AG08396 (cell line): Measurements from ENCODE around the gene TMEM88.

ENCODE experiments used
- DNase-seq: peaks from one replicate; pipeline ENCODE4 v3.0.0; 2012; ENCODE audit warnings: low spot score, mixed read lengths

Gene TMEM88

GRCh38 chr17:7833011-7833794, 21.7 kb upstream of the TMEM88 start:
- no peak for DNase-seq

- DNase-seq = peak; percentile 93
These were observed 20.9 kb upstream of the TMEM88 start, which contains the start of gene KDM6B for GRCh38 chr17:7833795-7834541. Gene KDM6B (plus strand): TSS chr17:7834217. CDS start chr17:7845555, 11,338 bp downstream.

DNA sequence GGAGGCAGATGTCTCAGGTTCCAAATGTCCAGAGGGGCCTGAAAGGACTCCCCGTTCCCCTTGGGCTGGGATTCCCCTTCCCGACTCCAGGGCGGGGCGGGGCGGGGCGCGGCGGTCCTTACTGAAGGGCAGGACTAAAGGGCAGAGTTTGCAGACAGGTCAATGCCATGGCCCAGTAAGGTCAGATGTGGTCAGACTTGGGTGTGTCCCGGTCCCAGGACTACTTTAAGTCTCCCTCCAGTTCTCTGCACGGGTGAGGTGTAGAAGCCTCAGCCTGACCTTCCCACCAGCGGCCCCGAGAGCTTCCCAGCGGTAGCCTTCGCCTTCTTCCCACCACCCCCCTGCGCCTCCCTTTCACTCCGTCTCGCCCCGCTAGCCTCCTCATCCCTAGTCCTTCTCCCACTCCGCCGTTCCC, 20.3 kb upstream of the TMEM88 start:
- DNase-seq = peak; percentile 53

DNA sequence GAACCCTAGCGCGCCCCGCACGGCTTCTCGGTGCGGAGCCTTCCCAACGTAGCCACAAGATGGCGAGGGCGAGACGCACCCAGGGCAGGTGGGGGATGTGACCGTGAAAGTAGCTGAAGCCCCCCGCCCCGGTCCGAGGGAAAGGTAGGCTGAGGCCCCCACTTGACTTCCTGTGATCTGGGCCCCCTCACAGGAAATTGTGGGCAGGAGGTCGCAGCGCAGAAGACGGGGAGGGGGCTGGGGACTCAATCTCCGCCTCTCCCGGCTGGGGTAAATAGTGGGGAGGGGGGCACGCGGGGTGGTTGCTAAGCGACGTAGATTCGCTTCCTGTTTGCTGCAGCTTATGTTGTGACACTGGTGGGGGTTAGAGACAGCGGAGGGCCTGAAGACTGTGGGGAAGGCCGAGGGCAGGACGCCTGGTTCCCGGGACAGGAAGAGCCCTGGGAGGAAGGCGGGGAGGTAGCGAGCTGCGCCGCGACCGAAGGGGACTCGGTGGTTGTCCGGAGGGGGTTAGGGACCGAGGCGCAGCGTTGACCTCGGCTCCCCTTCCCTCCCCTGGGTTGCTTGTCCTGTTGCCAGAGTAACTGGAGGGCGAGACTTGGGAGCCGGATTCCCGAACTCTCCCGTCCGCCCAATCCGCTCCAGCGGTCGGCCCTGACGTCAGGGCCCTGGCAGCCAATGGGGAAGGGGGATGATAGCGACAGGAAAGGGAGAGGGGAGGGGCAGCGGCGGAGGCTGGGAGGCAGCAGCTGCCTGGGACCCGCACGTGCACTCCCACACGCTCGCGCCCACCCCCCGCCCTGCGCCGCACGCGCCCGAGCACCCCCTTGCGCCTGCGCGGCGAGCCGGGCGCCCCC, 19.7 kb upstream of the TMEM88 start:
- peak; percentile 97 for DNase-seq

GRCh38 chr17:7835814-7836595, 18.9 kb upstream of the TMEM88 start:
- peak; percentile 55 for DNase-seq

DNA sequence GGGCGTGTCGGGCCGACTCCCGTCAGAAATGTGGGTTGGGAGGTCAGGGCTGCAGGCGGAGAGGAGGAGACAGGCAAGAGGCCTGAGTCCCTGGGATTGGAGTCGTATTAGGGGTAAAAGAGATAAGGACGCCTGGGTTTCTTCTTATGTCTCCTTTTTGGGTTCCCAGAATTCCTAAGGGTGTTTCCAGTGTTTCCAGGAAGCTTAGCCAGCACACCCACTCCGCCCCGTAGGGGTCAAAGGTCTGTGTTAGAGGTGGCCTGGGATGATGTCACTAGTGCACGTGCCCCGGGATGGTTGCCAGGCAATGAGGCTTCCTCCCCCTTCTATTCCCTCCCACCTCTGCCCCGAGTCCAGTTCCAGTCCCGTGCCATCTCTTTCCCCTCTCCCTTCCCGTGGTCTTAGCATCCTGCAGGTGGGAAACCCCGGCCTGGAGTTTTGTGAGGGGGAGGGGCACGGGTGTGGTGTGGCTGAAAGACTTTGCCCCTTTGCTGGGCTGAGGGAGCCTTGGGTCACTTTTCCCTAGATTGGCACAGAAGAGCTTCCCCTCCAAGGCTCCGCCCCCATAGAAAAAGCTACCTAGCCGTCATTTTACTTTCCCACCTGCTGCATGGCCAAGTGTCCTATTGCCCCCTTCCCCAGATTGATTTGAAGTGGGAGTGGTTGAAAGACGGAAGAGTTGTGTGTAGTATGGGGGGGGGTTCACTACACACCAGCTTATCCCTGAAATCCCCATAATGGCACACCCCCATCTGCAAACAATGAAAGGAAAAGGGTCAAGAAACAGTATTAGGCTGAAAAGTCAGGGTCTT, 18.1 kb upstream of the TMEM88 start:
- peak; percentile 86 for DNase-seq

- no peak for DNase-seq
These were observed 17.3 kb upstream of the TMEM88 start for GRCh38 chr17:7837408-7838088.

GRCh38 chr17:7838090-7839075, 16.5 kb upstream of the TMEM88 start:
- DNase-seq = peak; percentile 36

DNA sequence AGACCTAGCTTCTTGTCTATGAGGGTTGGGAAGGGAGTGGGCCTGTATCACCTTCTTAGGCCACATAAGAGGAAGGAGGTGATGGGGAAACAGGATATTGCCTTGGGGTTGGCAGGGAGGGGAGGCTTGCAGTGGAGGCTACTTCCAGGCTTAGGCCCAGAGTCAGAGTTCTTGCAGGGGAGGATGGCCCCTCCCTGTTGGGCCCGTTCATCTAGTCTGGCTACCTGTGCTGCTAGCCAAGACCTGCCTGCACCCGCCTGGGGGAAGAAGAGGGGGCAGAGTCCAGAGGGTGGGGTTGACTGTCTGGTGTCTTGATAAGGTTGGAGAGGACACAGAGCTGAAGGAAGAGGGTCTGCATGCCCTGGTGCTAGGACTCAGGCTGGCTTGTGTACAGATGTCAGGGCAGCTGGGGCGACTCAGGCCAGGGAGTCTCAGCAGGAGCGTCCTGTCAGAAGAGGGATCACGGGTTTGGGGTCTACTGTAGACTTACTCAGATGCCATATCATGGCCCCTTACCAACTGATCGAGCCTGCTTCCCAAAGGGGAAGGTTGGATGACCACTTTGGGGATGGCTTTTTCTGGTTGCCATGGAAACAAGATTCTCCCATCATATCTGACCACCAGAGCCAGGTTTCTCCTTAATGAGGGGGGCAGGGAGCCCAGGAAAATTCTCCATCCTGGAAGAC, 15.5 kb upstream of the TMEM88 start:
- DNase-seq = no peak

GRCh38 chr17:7839876-7840261, 15.0 kb upstream of the TMEM88 start:
- DNase-seq = no peak

GRCh38 chr17:7840441-7840840, 14.4 kb upstream of the TMEM88 start:
- DNase-seq = no peak

DNA sequence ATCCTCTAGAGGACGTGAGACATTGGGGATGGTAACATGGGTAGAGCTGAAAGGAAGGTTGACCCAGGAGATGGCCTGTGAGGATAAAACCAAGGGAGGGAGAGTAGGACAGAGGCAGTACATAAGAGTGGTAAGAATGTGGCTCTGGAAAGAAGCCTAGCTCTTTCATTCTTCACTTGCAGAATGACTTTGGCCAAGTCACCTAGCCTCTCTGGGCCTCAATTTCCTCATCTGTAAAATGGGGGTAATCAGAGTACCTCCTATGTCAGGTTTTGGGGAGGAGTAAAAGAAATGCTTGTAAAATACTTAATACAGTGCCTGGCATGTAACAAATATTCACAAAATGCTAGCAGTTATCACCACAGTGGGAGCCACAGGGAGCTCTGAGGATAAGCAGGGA, 14.0 kb upstream of the TMEM88 start:
- no peak for DNase-seq

DNA sequence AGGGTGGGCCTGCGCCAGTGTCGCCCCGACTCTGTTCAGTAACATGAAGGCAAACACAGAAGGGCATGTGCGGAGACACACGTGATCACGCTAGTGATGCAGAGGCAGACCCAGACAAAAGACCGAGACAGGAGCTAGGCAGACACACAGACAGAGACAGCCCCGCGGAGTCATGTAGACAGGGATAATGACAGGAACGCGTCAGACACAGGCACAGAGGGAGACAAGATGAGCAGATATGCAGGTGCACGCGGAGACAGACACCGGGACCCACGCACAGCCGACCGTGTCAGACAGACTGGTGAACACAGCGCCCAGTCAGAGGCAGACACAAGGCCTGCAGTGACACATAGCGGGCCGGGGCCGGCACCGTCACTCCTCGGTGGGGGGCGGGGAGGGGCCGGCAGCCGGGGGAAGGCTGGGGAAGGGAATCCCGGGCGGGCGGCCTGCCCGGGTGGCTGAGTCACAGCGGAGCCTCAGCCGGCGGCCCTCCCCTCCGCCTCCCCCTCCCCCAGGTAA, 13.4 kb upstream of the TMEM88 start:
- peak; percentile 91 for DNase-seq

- peak; percentile 88 for DNase-seq
These were observed 12.9 kb upstream of the TMEM88 start for GRCh38 chr17:7841915-7842379.

- DNase-seq = peak; percentile 82
These were observed 12.2 kb upstream of the TMEM88 start for GRCh38 chr17:7842380-7843256.

GRCh38 chr17:7843257-7843535, 11.7 kb upstream of the TMEM88 start:
- no peak for DNase-seq
